NCI-H187 (cell line): ENCODE data around the gene LRP2.
A peak's percentile ranks its signal among the peaks of the same experiment; 100 is the strongest.
"Not testable (repeated sequence)": the region's sequence is repeated elsewhere in the genome, so short reads cannot be mapped to it uniquely, and the experiment has no call there.

ENCODE experiments used
- DNase-seq, 2 experiments: peaks; one replicate each; lab custom pipeline; 2025; lab: John Stamatoyannopoulos, UW

Gene LRP2

DNA sequence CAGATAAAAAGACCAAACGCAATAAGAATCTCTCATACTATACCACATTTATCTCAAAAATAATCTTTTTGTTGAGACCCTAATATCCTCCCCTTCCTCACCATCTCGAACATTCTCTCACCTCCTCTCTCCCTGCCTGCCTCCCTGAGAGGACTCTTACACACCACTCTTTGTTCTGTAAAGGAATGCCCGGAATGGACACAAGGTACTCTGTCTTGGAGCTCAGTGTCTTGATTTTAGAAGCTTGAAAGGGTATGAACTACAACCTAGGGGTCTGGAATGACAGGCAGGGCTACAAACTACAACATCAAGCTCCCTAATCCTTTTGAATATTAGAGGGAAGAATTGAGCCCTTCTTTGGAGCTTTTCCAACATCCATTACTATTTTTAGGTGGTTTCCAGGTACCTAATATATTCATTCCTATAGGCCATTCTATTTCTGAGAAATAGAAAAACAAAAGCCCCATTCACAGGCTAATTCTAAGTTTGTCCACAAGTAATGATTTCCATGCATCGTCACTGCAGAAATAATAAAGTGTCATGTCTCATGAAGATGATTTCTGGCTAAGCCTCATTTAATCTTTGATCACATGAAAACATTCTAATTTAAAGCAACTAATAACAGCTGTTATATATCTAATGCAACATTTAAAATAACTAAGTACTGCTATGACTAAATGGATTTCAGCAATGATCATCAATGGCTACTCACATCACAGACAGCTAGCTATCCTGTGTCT, 60.6 kb downstream of the LRP2 start:
- no peak for DNase-seq

DNA sequence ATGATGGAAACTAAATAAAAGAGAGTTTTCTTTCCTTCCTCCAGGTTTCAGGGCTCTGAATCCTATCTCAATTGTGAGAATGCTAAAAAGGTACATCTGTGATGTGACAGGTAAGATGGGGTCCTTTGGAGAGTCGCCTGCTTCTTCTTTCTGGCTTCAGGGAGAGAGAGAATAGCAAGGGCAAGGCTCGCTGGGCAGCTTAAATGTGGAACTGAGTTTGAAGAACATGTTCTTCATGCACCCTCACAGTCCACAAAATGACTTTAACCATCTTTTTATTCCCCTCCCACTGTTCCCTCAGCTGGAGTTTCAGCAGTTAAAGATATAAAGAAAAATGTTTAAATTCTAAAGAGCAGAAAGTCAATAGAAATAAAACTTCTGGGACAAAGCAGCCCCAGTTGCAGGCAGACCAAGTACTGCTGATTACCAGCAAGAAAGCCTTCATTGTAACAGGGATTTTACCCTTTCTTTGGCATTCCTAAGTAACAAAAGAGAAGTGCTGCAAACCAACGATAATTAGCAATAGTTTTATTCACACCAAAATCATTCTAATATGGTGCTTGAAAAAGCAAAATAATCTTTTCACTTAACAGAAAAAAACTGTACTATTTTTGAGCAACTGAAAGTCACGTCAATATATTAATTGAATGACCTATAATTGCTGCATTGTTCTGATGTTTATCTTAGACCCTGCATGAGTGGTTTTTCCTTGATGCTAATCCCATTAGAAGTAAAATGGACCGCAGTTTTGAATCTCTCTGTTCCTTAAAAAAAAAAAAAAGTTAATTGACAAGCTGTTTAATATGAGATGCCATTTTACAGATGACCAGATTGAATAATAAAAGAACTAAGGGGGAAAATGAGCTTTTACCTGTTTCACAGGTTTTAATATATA, 61.5 kb downstream of the LRP2 start:
- no peak for DNase-seq

DNA sequence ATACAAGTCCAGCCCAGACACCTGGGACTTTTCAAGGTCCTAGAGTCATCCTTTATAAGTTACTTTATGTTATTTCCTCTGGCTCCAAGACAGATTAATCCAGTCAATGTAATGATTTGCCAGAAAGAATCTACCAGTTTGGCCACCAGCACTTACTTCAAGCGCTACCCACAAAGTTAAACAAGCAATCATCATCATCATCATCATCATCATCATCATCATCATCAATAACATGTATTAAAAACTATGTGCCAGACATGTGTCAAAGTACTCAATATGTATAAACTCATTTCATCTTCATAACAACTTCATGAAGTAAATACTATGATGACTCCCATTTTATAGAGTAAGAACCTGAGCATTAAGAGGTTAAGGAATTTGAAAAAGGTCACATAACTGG, 64.3 kb downstream of the LRP2 start:
- DNase-seq = no peak

DNA sequence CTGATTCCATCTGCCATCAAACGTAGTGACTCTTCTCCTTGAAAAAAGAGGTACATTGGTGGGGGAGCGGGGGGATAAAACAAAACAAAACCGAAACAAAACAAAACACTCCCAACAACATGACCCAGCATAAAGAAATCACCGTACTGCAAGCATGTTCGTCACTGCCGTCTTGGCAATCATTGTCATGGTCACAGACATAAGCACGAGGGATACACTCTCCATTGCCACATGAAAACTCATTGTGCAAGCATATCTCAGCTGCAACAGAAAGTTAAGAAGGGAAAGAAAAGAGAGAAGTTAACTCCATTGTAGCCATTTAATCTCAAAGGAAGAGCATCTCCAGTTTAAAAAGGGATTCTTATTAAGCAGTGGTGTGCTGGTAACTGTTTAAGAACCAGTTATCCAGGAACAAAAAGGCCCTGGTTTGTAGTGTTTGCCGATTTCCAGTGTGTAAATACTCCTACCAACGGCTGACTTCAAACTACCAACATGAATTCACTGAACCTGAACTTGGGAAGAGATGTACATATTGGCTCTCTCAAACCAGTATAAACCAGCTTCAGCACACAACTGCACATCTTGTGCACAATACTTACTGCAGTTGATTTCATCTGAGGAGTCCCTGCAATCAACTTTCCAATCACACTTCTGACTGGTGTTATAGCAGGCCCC, 68.2 kb downstream of the LRP2 start:
- DNase-seq = peak in 1 of 2 experiments; percentile 21

DNA sequence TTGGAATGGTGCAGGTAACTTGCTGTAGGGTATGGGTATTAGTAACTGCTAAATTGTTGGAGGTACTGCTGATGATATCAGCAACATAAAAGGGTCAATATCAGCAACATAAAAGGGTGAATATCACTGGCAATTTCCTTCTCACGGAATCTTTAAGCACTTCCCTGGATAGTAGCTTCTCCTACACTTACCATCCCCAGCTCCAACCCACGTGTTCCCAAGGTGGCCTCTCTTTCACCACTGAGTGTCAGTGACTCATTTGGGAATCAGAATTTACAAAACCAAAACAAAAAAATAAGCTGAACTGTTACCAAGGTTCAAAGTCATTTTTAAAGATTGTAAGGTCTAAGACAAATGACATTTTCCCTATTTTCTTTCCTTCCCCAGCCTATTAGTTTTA, 70.8 kb downstream of the LRP2 start:
- no peak for DNase-seq

DNA sequence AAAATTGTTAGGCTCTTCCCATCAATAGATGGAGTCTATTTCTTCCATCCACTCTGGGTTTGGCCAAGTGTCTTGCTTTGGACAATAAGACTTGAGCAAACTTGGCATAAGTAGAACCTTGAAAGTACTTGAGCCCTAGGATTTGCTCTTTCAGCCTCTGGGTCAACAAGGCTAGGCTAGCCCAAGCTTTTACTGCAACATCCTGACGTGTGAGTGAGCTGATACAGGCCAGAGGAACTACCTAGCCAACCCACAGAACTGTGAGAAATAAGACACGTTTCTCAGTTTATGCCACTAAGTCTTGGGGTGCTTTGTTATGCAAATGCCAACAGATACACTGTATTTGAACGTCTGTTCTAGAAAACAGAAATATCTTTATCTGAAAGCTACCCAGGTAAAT, 71.9 kb downstream of the LRP2 start:
- no peak for DNase-seq

DNA sequence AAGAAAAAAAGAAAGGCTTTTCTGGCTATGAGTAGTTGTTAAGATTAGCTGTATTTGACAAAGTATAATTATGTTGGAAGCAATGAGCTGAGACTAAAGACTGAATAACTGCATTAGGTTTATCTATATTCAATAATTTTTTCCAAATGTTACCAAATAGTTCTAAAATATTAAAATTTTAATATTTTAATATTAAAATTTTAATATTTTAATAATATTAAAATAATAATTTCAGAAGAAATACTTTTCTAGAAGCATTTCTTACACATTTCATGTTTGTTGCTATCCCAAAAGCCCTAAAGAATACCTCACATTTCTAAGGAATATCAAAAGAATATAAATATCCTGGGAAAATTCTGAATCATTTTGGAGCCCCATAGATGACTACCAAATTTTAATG, 74.7 kb downstream of the LRP2 start:
- DNase-seq = no peak

DNA sequence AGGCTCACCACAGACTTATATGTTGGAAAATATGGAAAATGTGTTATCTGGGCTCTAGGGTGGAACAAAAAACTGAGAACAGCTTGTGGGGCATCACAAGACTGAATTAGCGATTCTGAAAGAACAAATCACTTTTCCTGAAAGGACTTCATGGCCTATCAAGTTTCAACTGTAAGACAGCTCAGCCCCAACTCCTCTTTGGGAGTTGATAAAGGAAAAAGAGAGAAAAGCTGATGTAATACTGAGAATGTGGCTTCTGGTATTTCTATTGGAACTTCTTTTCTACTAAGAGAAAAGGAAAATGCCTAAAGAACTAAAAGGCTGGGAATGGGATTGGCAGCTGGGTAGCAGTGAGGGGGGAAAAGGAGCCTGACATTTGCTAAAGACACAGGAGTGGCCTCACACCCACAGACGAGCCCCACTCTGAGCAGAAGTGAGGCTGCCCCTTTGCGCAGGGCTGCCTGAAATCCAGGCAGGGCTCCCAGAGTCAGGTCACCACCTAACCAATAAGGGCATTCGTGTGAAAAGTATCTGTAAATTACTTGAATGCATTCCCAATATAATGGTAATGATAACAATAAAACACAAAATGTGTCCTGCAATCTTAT, 75.6 kb downstream of the LRP2 start:
- DNase-seq = no peak

DNA sequence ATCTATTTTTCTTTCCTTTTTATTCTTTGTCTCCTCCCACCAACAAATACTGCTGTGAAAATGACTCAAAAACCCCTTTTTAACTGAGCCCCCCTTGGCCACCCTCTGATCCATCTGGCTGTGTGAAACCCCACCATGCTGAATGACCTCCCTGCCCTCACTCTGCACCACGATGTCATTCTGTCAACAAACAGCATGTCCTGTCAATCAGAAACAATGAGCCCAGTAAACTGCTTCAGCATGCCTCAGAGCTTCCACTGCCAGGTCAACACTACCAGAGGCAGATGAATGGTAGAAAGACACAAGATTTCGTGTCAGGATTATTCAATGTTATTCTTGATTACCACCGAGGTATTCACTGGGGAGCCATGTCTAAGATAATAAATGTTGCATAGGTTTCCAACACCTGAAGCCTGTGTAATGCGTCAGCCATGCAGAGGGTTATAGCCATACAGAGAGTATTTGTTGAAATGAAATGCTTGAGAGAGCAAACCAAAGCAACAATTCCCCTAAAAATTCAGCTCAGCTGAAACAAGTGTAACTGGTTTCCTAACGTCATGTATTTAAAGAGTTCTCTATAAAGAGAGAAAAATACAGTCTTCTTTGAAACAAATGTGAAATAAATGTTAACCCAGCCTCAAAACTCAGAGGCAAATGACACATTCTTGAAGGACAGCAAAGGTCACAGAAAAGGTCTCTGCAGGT, 76.7 kb downstream of the LRP2 start:
- no peak for DNase-seq

DNA sequence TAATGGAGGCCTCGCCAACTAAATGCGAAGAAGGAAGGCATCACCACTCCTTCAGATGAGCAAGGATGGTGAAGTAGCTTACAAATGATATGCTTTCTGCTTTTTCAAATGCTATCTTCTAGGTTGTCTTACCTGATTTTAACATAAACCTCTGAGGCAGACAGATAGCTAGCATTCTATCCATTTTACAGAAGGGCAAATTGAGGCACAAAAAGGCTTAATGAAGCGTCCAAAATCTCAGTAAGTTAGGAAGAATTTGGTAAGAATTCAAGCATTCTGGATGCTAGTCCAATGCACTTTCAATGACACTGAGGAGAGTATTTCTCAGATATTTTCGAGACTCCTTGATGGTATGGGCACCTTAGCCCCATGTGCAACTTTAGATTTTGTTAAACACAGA, 81.8 kb downstream of the LRP2 start:
- DNase-seq = no peak

DNA sequence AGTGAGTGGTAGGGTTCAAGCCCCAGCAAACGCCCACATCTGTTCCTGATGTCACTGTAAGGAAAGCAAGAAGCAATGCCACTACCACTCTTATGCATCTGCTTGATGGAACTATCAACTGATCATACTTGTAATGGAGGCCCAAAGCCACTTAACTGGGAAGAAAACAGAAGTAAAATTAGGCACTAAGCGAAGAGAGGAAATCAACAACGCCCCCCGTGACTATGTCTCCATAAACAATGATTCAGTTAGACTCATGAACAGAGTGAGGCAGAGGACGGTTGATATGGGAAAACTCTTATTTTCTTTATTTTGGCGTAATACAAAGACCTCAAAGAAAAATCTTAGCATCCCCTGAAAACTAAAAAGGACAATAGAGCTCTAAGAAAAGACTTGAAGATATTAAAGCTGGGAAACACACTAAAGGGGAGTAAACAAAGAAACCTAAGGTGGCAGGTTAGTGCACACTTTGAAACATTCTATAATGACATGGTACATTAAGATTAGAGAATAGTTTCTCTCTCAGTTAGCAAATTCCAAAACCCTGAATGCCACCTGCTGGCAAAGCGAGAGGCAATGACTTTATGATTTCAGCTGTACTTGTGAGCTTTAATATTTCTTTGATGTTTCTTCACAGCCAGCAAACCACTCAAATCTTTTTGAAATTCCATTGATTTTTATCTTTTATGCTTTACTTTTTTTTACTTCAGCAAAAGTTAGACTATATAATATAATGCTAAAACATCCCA, 86.5 kb downstream of the LRP2 start:
- no peak for DNase-seq

DNA sequence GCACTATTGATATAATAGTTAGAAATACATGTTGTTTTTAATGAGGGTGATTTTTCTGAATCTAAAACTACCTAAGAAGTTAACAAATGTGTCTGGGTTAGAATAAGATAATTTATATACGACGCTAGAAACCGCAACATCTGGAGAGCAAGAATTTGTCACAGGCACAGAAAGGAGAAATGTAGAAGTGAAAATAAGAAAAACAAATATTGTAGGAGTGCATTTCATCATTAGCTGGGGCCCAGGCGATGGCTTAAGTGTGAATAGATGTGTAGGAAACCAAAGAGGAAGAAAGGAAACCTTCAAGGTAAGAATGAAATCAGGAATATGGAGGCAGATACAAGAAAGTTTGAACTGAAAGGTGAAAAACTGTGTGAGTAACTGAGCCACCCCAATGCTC, 90.3 kb downstream of the LRP2 start:
- DNase-seq = no peak

DNA sequence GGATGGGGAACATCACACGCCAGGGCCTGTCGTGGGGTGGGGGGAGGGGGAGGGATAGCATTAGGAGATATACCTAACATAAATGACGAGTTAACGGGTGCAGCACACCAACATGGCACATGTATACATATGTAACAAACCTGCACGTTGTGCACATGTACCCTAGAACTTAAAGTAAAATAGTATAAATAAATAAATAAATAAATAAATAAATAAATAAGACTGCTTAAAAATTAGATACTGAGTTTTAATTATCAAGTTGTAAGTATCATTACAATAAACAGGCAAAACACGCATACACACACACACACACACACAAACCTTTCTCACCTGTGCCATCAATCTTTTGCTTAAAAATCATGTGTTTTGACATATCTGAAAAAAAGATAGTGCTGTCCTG, 91.8 kb downstream of the LRP2 start:
- DNase-seq = not testable (repeated sequence)

DNA sequence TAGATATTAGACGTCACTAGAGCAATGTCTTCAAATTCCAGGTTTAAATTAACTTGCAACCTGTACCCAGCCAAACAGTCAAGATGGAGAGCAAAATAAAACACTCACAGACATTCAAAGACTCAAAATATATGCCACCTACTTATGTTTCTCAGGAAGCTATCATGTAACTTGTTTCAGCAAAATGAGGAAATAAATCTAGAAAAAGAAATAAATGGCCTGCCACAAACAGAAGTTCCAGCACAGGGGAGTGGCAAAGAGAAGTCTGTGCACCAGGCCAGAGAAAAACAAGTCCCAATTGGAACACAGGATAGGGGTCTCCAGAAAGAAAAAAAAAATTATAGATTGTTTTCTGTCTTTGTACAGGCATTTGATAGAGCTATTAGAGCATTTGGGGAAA, 96.7 kb downstream of the LRP2 start:
- no peak for DNase-seq

DNA sequence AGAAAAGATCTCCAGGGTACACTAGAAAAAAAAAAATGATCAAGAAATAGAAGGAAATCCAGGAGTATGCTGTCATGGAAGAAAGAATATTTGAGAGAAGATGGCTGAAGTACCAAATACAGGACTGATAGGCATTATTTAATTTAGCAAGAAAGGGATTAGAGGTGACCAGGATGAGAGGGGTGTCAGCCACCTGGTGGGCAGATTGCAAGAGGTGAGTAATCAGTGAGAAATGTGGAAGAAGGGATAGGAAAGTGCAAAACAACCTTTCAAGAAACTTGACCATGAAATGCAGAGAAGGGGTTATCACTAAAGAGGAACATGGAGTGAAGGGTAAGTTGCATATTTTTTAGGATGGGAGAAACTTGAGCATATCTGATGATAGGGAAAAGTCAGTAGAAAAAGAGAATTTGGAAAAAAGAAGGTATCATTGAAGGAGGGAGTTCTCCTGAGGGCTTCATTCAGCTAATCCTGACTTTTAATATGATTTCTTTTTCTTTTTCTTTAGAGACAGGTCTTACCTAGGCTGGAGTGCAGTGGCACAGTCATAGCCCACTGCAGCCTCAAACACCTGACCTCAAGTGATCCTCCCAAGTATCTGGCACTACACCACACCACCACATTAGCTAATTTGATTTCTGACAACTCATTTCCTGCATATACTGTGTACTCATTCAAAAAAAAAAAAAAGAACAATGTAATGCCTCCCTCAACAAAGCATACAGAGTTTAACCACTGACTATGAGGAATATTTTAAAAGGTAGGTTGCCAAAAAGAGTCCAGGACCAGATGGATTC, 101.3 kb downstream of the LRP2 start:
- DNase-seq = no peak

DNA sequence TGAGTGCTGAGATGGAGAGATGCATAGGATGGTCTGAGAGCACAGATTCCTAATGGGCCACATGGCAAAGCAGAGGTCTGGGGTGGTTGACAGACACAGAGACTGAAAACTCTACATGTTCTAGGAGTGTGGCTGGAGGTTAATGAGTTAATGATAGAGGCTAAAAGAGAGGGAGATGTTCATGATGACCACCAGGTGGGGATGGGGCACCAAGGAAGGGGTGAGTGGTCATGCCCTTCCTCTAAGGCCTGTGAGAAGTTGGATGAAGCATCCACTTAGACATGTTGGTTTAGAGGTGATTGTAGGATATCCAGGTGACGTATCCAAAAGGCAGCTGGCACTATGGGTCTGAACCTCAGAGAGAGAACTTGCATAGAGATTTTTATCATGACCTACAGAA, 102.1 kb downstream of the LRP2 start:
- DNase-seq = no peak

DNA sequence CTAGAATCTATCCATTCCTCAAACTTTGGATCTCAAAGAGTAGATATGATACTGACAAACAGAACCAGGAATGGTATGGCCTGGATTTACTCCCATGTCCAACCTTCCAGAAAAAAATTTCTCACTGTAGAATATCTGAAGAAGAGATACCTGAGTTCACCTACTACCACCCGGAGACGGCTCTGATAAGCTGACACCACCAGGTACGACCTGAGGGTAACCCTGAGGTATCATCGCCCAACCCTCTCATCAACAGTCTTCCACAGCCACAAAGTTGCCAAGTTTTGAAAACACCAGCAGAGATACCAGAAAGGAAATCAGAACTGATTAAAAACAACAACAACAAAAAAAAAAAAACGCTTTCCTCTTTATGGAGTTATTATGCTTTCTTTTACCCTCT, 102.9 kb downstream of the LRP2 start:
- DNase-seq = no peak

DNA sequence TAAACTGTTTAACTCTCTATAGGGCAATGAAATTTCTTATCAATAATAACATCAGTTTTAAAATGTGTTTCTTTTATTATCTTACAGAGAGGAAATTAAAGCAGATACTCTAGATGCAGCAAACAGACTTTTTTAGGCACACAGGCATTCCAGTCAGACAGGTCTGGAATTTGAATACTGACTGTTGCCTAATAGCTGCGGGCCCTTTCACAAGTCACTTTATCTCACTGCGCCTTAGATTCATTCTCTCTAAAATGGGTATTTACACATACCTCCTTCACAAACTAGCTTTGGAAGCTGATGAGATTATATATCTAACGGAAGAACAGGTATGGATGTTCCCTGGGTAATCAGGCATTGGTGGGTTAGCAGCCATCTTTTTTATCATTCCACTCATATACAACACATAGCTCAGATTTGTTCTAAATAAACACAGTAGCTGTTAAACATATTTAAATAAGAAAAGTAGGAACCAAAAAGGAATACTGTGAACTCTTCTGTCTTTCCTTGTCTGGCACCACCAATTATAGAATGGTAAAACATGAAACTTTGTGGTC, 104.2 kb downstream of the LRP2 start:
- DNase-seq = no peak

DNA sequence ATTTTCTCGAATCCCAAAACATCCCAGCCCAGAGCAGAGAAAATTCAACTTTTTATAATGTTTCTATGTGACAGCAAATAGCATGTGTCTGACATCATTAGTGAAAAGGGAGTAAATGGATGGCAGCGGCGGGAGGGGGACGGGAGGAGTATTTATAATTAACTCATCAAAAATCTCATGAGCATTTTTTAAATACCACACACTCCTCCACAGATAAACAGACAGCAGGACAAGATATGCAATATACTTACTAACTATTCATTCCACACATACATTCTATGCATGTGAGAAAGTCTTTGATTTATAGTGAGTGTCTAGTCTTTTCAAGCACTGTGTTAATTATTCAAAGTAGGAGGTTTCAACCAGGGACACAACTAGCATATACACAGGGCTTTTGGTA, 107.6 kb downstream of the LRP2 start:
- no peak for DNase-seq

DNA sequence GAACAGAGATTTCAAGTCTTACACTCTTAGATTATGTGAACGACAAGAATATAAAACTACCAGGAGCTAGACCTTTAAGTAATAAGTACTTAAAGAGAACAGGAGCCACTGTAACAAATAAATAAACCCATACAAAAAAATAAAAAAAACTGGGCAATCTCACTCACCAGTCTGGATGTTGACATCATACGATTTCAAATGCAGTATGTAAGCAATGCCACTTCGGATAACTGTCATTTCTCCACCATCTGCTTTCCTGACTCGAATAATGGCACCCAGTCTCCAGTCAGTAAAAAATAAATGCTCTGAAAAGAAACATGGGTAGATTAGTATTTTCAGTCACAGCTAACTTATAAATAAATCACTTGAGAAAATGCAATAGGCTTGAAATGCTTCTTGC, 115.1 kb downstream of the LRP2 start:
- no peak for DNase-seq
